SH-SY5Y (cell line): Measurements from ENCODE around the gene TOLLIP.

ENCODE experiments used
- GATA2 ChIP-seq: IDR thresholded peaks from 2 replicates; pipeline ENCODE4 v1.6.1; 2011; ENCODE audit warnings: mild to moderate bottlenecking, low read depth, low read length
- GATA3 ChIP-seq: IDR thresholded peaks from 2 replicates; pipeline ENCODE4 v1.6.1; 2011; ENCODE audit warnings: low read depth, mild to moderate bottlenecking, low read length, moderate library complexity

- TF ChIP-seq GATA3 (no peak), GATA2 (no peak)
Measured at GRCh38 chr11:1281326-1281973, 28.0 kb downstream of the TOLLIP start.
